Spleen (tissue), 7 donors: ENCODE data around the gene SELP.

Experiments
- CTCF ChIP-seq, 11 experiments: fragments of 200-600 bp in 7 of 11; fragments of 450-650 bp in 4 of 11; sonication (generic) in 4 of 11; IDR thresholded peaks in 8 of 11; conservative IDR thresholded peaks in 3 of 11; 1 replicate in 7 of 11; 2 replicates in 4 of 11; pipeline versions ENCODE4 v1.4.0 to v1.8.0; 2016 to 2021; ENCODE audit warnings: antibody characterized with exemption in 11 of 11, inconsistent platforms in 4 of 11, mild to moderate bottlenecking in 1 of 11
- POLR2A ChIP-seq, 3 donors: fragments of 450-650 bp; IDR thresholded peaks; one replicate each; pipeline ENCODE4 v1.5.1; 2017; ENCODE audit warnings: antibody characterized with exemption in 3 of 3, mild to moderate bottlenecking in 1 of 3
- POLR2AphosphoS5 ChIP-seq, 3 donors: sonication (generic); formaldehyde crosslinking; IDR thresholded peaks; one replicate each; pipeline ENCODE4 v1.5.1; 2017; ENCODE audit warnings: antibody characterized with exemption in 3 of 3
- donor health status: DM: no; HTN: no; CAD: no; lungs with moderate emphysema.
- donor health status: DM: no; HTN: no; CAD: no.
- donor health status: DM: no; HTN: no; CAD: no.

- no peak for TF ChIP-seq CTCF (IDR thresholded peaks at IDR 0.05 in 8 of 11, conservative IDR thresholded peaks at IDR 0.05 in 3 of 11)
- no peak for TF ChIP-seq POLR2AphosphoS5 (IDR thresholded peaks at IDR 0.05)
- TF ChIP-seq POLR2A (IDR thresholded peaks at IDR 0.05): no peak
These were observed 21.1 kb upstream of the SELP start for GRCh38 chr1:169651035-169651434.
